Colonic mucosa (tissue), 4 donors: ENCODE measurements around the gene PHLDB2. TPM values are rescaled to one million over a fixed set of nuclear protein-coding genes. Genes with fewer than 3 reads are reported as not detected.
A peak's percentile ranks its signal among the peaks of the same experiment; 100 is the strongest.

Source experiments
- DNase-seq: peaks from one replicate; pipeline ENCODE4 v3.0.0-alpha.2; 2020
- H3K27ac ChIP-seq: fragments of 200-600 bp; one replicate; pipeline ENCODE4 v1.8.0; 2021
- H3K27me3 ChIP-seq: fragments of 200-600 bp; one replicate; pipeline ENCODE4 v1.8.0; 2021
- H3K36me3 ChIP-seq: fragments of 200-600 bp; one replicate; pipeline ENCODE4 v1.8.0; 2021
- H3K4me1 ChIP-seq: fragments of 200-600 bp; one replicate; pipeline ENCODE4 v1.8.0; 2021; ENCODE audit warnings: mild to moderate bottlenecking
- H3K4me3 ChIP-seq: fragments of 200-600 bp; one replicate; pipeline ENCODE4 v1.8.0; 2021
- H3K9ac ChIP-seq, 2 donors: one replicate each; pipeline ENCODE4 v1.7.0; 2013; ENCODE audit warnings: control low read depth in 2 of 2, low read depth in 2 of 2, low read length in 2 of 2
- H3K9me3 ChIP-seq: fragments of 200-600 bp; one replicate; pipeline ENCODE4 v1.8.0; 2021
- CTCF ChIP-seq: fragments of 200-600 bp; IDR thresholded peaks from one replicate; pipeline ENCODE4 v1.8.0; 2022; ENCODE audit warnings: antibody characterized with exemption, mild to moderate bottlenecking
- intact Hi-C: fragments of 100-400 bp; cut with DNase I; formaldehyde crosslinking; loops from one replicate; pipeline ENCODE4 v1.14.1; 2022
- total RNA-seq, 2 donors: library from RNA; stranded (reverse); fragmentation: NEBNext Ultra II Directional in 1 of 2; extraction: Animal tissue kit (Norgen Biotek cat#: 25700) in 1 of 2; gene quantifications; one replicate each; pipeline ENCODE4 v1.2.1, GENCODE V29; 2021
- donor health status: healthy.
- donor health status: DM: no; HTN: no; CAD: no.
- donor health status: DM: no; HTN: no; CAD: no.

The PHLDB2 gene
- total RNA-seq, 2 donors from 2014 or later, result 3.1 to 33.4 TPM

GRCh38 chr3:111862415-111862814 lies 3.4 kb downstream of the PHLDB2 start:
- no peak for DNase-seq
- no peak overlapping the region for H3K27ac ChIP-seq
- no peaks in the 10 kb centered on the region for H3K4me1 ChIP-seq
- no peak overlapping the region for H3K9ac ChIP-seq
- no peaks in the 10 kb centered on the region for H3K27me3 ChIP-seq
- intact Hi-C loops, result loop anchor here (10.0 kb wide), 2 partner anchors 112 to 148 kb away; partner anchors contain the start of gene ABHD10
- no peaks in the 10 kb centered on the region for H3K9me3 ChIP-seq
- TF ChIP-seq CTCF, result no peak
- H3K4me3 ChIP-seq, result no peak overlapping the region
- no peaks in the 10 kb centered on the region for H3K36me3 ChIP-seq

GRCh38 chr3:111862974-111863373 lies 3.9 kb downstream of the PHLDB2 start:
- no peaks in the 10 kb centered on the region for H3K4me1 ChIP-seq
- H3K27ac ChIP-seq, result no peak overlapping the region

GRCh38 chr3:111863942-111864694 lies 5.1 kb downstream of the PHLDB2 start:
- Histone ChIP-seq H3K36me3 (no peaks in the 10 kb centered on the region), H3K4me1 (no peaks in the 10 kb centered on the region), H3K27ac (peak overlapping the region; percentile 15), H3K27me3 (no peaks in the 10 kb centered on the region), H3K9me3 (no peaks in the 10 kb centered on the region), H3K4me3 (no peak overlapping the region), H3K9ac (no peak overlapping the region)
- no peak for TF ChIP-seq CTCF
- DNase-seq, result no peak
- intact Hi-C loops, result loop anchor here (10.0 kb wide), 2 partner anchors 111 to 149 kb away; partner anchors contain the start of gene ABHD10

More at GRCh38 chr3:111862974-111863373, 3.9 kb downstream of the PHLDB2 start:
- no peak for TF ChIP-seq CTCF
- Histone ChIP-seq H3K4me3 (no peak overlapping the region), H3K27me3 (no peaks in the 10 kb centered on the region), H3K9me3 (no peaks in the 10 kb centered on the region), H3K9ac (no peak overlapping the region), H3K36me3 (no peaks in the 10 kb centered on the region)
- intact Hi-C loops, result loop anchor here (10.0 kb wide), 2 partner anchors 112 to 148 kb away; partner anchors contain the start of gene ABHD10
- DNase-seq, result no peak

GRCh38 chr3:111864821-111865656 lies 6.0 kb downstream of the PHLDB2 start:
- Histone ChIP-seq H3K4me1 (no peaks in the 10 kb centered on the region), H3K9me3 (no peaks in the 10 kb centered on the region), H3K36me3 (no peaks in the 10 kb centered on the region), H3K4me3 (no peak overlapping the region), H3K27me3 (no peaks in the 10 kb centered on the region), H3K9ac (no peak overlapping the region), H3K27ac (peak overlapping the region; percentile 15)
- DNase-seq, result no peak
- intact Hi-C loops, result loop anchor here (10.0 kb wide), 2 partner anchors 110 to 150 kb away; partner anchors contain the start of gene ABHD10
- TF ChIP-seq CTCF, result no peak

GRCh38 chr3:111867889-111868426 lies 8.9 kb downstream of the PHLDB2 start:
- intact Hi-C loops, result loop anchor here (10.0 kb wide), 2 partner anchors 107 to 153 kb away; partner anchors contain the start of gene ABHD10
- Histone ChIP-seq H3K27me3 (no peaks in the 10 kb centered on the region), H3K9me3 (no peaks in the 10 kb centered on the region), H3K9ac (no peak overlapping the region), H3K36me3 (no peaks in the 10 kb centered on the region), H3K4me3 (no peak overlapping the region), H3K4me1 (no peaks in the 10 kb centered on the region), H3K27ac (no peak overlapping the region)
- no peak for DNase-seq
- no peak for TF ChIP-seq CTCF
